GM18861 (cell line): ENCODE measurements around the gene PARP14.
"Not testable (repeated sequence)": the region's sequence is repeated elsewhere in the genome, so short reads cannot be mapped to it uniquely, and the experiment has no call there.

Experiments
- ATAC-seq: cut with Tn5 transposase; IDR thresholded peaks from one replicate; pipeline ENCODE4 v1.9.1; 2021; ENCODE audit not compliant: unreplicated experiment

The PARP14 gene, protein sequence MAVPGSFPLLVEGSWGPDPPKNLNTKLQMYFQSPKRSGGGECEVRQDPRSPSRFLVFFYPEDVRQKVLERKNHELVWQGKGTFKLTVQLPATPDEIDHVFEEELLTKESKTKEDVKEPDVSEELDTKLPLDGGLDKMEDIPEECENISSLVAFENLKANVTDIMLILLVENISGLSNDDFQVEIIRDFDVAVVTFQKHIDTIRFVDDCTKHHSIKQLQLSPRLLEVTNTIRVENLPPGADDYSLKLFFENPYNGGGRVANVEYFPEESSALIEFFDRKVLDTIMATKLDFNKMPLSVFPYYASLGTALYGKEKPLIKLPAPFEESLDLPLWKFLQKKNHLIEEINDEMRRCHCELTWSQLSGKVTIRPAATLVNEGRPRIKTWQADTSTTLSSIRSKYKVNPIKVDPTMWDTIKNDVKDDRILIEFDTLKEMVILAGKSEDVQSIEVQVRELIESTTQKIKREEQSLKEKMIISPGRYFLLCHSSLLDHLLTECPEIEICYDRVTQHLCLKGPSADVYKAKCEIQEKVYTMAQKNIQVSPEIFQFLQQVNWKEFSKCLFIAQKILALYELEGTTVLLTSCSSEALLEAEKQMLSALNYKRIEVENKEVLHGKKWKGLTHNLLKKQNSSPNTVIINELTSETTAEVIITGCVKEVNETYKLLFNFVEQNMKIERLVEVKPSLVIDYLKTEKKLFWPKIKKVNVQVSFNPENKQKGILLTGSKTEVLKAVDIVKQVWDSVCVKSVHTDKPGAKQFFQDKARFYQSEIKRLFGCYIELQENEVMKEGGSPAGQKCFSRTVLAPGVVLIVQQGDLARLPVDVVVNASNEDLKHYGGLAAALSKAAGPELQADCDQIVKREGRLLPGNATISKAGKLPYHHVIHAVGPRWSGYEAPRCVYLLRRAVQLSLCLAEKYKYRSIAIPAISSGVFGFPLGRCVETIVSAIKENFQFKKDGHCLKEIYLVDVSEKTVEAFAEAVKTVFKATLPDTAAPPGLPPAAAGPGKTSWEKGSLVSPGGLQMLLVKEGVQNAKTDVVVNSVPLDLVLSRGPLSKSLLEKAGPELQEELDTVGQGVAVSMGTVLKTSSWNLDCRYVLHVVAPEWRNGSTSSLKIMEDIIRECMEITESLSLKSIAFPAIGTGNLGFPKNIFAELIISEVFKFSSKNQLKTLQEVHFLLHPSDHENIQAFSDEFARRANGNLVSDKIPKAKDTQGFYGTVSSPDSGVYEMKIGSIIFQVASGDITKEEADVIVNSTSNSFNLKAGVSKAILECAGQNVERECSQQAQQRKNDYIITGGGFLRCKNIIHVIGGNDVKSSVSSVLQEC (N-terminal part only)

DNA sequence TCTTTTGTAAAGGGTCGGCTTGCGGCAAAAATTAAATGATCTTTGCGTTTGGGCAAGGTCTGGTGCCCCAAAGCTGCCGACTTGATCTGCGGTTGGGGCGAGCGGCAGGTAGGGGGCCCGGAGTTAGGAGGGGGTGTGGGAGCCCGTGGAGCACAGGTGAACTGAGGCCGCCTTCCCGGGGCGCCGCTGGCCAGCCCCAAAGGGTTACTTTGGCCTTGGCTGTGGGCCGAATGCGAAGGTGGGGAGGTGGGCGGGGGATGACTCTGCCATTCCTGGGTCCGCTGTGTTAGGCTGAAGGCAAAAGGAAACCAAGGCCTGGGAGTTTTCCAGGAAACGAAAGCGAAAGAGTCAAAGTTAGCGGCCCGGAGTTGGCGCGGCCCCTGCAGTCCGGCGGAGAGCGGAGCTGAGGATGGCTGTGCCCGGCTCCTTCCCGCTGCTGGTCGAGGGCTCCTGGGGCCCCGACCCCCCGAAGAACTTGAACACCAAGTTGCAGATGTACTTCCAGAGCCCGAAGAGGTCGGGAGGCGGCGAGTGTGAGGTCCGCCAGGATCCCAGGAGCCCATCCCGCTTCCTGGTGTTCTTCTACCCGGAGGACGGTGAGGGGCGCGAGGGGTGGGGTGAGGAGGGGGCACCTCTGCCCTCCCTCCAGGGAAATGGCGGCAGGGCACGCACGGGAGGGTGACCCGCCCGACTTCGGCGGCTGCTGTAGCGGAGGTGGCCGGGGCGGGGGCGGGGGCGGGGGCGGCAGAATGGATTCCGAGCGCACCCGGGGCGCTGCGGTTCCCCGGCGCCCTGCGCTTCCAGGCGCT, at the start of gene PARP14:
PARP14 (plus strand) TSS at position 365 of the 809 bp plus-strand sequence; CDS start at position 410, 45 bp downstream.
- no peak for ATAC-seq

DNA sequence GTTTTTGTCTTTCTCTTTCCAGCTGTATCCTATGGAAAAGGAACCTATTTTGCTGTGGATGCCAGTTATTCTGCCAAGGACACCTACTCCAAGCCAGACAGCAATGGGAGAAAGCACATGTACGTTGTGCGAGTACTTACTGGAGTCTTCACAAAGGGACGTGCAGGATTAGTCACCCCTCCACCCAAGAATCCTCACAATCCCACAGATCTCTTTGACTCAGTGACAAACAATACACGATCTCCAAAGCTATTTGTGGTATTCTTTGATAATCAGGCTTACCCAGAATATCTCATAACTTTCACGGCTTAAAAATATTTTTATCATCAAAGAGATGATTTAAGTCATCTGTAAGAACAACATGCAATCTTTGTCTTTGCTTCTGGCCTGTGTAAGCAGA, 44.9 kb upstream of the PARP14 start:
- ATAC-seq, result no peak

DNA sequence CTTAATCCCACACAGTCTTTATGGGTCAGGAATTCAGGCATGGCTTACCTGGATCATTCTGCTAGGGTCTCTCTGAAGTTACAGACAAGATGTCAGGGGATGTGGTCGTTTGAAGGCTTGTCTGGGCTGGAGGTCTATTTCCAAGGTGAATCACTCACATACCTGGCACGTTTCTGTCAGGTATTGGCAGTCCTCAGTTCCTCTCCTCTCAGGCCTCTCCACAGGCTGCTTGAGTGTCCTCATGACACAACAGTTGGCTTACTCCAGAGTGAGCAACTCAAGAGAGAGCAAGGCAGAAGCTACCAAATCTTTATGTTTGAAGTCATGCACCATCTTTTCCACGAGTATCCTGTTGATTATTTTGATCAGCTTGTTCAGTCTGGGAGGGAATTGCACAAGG, 43.9 kb upstream of the PARP14 start:
- no peak for ATAC-seq

DNA sequence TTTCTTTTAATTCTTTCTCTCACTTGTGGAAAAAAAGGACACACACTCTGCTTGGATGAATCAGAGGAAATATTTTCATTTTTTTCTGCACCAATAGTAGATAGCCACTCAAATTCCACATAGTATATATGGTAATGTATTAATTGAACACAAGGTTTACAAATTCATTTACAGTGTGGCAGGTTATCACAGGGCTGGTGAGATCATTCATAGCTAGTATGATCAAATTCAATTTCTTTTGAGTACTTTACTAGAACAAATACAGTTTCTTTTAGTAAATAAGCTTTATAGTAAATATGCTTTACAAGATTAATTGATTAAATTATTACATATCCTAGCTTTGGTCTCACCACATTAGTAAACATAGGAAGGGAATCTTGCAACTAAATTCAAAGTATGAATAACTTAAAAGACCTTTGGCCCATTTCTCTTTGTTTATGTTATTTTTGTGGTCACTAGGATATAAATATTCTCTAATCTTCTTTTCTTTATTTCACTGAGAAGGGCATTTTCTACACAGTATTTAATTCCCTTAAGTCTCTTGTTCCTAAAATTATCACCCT, 40.1 kb upstream of the PARP14 start:
- no peak for ATAC-seq

DNA sequence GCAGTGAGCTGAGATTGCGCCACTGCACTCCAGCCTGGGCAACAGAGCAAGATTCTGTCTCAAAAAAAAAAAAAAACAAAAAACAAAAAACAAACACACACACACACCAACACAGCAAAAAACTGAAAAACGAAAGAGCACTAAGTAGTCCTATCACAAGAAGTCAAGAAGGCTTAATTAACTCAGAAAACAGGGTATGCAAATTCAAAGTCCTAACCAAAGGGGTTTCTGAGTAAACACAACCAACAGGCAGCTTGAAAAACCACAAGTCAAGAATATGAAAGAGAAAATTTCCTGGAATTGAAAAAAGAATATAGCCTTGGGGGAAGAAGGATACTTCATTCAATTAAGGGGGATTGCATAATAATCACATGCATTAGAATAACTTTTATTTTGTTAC, 37.7 kb upstream of the PARP14 start:
- ATAC-seq, result peak; percentile 84

DNA sequence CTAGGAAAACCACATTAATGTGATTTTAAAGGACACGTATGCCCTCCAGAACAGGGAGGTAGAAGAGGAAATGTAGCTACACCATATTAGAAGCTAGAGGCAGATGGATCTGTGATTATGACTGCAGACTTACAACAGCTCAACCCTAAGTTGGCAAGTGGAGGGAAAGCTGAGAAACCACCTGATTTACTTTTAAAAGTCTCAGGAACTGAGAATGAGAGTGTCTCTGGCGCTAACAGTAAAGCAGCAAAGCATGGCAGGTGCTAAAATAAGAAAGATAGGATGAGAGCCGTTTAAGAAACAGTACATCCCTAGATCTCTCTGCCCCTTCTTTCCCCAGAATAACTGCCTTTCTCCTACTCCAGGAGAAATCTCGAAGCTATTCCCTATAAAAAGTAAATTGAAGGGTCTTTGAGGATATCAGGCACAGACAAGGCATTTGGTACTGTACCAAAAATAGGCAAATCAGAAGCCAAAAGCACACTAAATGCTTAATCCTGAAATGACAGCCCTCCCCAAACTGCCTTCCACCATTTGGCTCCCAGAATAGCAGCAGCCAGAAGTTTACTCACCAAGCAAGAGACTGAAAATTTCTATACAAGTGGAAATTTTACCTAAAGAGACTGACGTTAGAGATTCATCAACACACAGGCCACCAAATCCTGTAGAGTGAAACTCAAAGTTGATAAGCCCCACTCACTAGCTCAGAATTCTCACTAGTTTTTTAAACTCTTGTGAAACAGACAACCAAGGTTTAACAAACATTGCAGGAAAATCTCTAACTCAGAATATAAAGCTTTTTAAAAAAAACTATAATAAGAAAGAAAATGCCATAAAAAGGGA, 34.3 kb upstream of the PARP14 start:
- no peak for ATAC-seq

DNA sequence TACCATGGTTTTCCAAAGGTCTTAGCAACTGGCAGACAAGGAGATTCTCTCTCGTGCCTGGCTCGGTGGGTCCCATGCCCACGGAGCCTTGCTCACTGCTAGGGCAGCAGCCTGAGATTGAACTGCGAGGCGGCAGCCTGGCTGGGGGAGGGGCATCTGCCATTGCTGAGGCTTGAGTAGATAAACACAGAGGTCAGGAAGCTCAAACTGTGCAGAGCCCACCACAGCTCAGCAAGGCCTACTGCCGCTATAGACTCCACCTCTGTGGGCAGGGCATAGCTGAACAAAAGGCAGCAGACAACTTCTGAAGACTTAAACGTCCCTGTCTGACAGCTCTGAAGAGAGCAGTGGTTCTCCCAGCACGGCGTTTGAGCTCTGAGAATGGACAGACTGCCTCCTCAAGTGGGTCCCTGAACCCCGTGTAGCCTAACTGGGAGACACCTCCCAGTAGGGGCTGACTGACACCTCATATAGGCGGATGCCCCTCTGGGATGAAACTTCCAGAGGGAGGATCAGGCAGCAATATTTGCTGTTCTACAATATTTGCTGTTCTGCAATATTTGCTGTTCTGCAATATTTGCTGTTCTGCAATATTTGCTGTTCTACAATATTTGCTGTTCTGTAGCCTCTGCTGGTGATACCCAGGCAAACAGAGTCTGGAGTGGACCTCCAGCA, 29.3 kb upstream of the PARP14 start:
- ATAC-seq, result not testable (repeated sequence)

DNA sequence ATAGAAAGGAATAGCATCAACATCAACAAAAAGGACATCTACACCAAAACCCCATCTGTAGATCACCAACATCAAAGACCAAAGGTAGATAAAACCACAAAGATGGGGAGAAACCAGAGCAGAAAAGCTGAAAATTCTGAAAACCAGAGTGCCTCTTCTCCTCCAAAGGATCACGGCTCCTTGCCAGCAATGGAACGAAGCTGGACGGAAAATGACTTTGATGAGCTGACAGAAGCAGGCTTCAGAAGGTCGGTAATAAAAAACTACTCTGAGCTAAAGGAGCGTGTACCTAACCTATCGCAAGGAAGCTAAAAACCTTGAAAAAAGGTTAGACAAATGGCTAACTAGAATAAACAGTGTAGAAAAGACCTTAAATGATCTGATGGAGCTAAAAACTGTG, 28.7 kb upstream of the PARP14 start:
- not testable (repeated sequence) for ATAC-seq

DNA sequence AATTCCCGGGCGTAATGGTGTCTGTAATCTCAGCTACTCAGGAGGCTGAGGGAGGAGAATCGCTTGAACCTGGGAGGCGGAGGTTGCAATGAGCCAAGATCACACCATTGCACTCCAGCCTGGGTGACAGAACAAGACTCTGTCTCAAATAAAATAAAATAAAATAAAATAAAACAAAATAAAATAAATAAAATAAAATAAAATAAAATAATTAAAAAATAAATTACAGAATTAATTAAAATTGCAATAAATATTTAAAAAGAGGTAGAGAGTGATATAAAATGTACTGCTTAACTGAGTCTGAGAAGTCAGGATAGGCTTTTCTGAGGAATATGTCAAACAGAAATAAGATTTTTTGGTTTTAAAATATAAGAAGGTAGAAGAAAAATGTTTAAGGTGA, 22.3 kb upstream of the PARP14 start:
- not testable (repeated sequence) for ATAC-seq

DNA sequence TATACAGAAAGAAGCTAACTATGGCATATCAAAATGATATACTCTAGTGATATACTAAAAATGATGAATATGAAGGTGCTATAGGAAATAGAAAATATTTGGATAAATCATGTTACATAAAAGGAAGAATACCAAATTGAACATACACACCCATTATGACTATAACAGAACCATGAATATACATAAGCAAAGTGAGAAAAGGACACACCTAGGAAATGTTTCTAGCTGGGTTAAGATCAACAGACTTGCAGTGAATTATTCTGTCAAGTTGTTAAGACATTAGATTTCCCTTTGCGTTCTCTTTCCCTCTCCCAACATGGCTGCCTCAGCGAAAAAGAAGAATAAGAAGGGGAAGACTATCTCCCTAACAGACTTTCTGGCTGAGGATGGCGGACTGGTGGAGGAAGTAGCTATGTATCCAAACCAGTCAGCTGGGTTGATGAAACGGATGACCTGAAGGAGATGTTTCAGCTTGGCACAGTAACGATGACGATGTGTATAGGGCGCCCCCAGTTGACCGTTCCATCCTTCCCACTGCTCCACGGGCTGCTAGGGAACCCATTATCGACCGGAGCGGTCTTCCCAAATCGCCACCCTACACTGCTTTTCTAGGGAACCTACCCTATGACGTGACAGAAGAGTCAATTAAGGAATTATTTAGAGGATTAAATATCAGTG, 20.2 kb upstream of the PARP14 start:
- ATAC-seq, result no peak

DNA sequence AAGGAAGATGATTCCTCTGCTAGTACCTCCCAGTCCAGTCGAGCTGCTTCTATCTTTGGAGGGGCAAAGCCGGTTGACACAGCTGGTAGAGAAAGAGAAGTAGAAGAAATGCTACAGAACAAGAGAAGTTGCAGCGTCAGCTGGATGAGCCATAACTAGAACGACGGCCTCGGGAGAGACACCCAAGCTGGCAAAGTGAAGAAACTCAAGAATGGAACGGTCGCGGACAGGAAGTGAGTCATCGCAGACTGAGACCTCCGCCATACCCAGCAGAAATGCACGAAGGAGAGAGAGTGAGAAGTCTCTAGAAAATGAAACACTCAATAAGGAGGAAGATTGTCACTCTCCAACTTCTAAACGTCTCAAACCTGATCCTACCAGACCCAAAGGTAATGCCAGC, 19.0 kb upstream of the PARP14 start:
- ATAC-seq, result peak; percentile 77

DNA sequence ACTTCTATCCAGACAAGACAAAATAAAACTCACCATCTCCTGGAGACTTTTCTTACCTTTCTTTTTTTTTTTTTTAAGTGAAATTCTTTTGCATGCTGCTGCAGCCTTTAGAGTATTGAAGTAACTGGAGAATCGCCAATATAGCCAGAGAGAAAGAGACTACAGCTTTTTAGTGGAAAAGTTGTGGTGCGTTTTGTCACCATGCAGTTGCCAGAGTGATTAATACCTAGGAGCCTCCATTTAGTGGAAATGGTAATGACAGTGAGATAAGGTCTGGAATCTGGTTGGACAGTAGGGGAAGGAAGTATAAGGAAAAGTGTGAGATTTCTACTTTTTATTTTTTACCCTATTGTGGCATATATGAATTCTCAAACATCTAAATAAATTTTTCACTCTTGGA, 18.1 kb upstream of the PARP14 start:
- ATAC-seq, result no peak

DNA sequence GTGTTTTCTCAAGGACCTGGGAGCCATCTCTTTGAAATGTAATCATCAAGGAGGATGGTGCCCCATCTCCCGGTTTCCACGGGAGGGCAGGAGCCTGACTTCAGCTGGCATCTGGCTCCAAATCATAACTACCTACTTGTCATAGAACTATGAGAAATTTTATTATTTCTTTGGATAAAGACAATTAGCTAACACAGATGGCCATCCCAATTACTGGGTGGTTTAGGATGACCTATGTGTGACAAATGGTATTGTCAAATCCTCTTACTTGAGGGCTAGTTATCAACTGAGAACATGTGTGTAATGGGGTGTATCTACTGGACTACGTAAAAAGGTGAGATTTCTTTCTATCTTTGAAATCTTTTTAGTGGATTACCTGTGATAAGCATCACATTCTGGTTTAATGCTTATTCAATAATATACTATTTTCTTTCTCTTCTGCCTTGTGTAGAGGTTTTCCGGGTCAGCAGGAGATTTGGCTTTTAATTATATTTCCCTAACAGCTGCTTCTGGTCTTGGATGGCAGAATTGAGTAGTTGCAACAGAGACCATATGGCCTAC, 15.3 kb upstream of the PARP14 start:
- no peak for ATAC-seq

DNA sequence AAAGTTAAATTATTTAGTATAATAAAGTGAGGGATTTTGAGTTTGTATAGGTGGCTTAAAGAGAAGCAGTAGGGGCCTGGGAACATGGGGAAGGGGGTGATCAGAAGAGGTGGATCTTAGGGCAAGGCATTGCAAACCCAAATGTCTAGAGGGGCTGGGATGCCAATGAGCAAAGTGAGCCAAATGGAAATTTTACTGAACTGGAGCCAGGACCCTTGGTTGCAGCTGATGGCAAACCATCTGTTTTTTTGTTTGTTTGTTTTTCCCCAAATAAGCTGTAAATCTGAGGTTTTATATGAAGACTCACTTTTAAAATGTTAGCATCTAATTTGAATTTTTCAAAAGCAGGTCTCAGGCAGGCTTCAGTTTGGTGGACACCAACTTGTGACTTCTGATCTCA, 14.8 kb upstream of the PARP14 start:
- ATAC-seq, result no peak

DNA sequence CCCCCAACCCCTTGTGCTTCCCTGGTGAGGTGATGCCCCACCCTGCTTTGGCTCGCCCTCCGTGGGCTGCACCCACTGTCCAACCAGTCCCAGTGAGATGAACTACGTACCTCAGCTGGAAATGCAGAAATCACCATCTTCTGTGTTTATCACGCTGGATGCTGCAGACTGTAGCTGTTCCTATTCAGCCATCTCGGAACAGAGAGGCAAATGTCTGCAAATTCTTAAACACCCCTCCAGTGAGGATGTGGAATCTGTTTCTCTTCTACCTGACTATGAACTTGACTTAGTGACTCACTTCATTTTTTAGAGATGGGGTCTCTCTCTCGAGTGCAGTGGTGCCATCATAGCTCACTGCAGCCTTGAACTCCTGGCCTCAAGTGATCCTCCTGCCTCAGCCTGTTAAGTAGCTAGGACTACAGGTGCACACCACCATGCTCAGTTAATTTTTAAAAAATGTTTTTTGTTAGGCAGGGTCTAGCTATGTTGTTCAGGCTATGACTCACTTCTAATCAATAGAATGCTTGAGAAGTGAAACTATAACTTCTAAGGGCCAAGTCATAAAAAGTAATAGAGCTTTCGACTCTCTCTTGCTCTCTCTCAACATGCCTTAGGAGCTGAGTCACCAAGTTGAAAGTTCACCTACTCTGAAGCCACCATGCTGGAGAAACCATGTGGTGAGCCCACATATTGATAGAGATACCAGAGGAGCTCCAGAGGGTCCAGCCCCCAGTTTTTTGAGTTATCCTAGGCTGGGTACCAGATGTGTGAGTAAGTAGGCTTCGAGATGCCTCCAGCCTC, 11.5 kb upstream of the PARP14 start:
- ATAC-seq, result peak; percentile 95

DNA sequence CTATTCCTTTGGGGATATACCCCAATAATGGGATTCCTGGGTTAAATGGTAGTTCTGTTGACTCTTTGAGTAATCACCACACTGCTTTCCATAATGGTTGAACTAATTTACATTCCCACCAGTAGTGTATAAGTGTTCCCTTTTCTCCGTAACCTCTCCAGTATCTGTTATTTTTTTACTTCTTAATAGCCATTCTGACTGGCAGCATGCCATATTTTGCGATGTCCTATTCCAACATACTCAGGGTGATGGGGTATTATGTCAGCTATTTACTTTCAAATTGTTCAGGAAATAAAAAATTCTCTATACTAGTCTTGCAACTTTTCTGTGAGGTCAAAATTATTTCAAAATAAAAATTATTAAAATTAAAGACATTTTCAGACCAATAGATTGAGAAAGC, 9.1 kb upstream of the PARP14 start:
- no peak for ATAC-seq

DNA sequence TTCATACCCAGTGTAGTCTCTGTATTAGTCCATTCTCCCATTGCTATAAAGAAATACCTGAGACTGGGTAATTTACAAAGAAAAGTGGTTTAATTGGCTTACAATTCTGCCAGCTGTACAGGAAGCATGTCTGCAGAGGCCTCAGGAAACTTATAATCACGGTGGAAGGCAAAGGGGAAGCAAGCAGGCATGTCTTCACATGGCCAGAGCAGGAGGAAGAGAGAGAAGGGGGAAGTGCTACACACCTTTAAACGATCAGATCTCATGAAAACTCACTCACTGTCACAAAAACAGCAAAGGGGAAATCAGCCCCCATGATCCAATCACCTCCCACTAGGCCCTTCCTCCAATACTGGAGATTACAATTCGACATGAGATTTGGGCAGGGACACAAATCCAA, 6.3 kb upstream of the PARP14 start:
- ATAC-seq, result no peak
